Smooth muscle cell (in vitro differentiated cells): Measurements from ENCODE around the gene MAPKAP1. TPM values are rescaled to one million over a fixed set of nuclear protein-coding genes. Genes with fewer than 3 reads are reported as not detected.

Experiments used
- DNase-seq: peaks from one replicate; lab custom pipeline; 2025; ENCODE audit not compliant: unreplicated experiment; lab: John Stamatoyannopoulos, UW
- H2AFZ ChIP-seq: fragments of 200-600 bp; sonication (generic); 2 replicates; pipeline ENCODE4 v1.6.0; 2016; ENCODE audit warnings: antibody characterized with exemption, low read depth, mild to moderate bottlenecking
- H3F3A ChIP-seq: fragments of 200-600 bp; sonication (generic); 2 replicates; pipeline ENCODE4 v1.6.0; 2017; ENCODE audit warnings: antibody characterized with exemption, low read depth
- H3K27ac ChIP-seq: fragments of 200-600 bp; sonication (generic); 2 replicates; pipeline ENCODE4 v1.5.1; 2016; ENCODE audit warnings: low read depth, mild to moderate bottlenecking
- H3K27me3 ChIP-seq: fragments of 200-600 bp; sonication (generic); 2 replicates; pipeline ENCODE4 v1.6.1; 2016; ENCODE audit warnings: low read depth, mild to moderate bottlenecking
- H3K36me3 ChIP-seq: fragments of 200-600 bp; sonication (generic); 2 replicates; pipeline ENCODE4 v1.5.1; 2016; ENCODE audit warnings: low read depth
- H3K4me1 ChIP-seq: fragments of 200-600 bp; sonication (generic); 2 replicates; pipeline ENCODE4 v1.5.1; 2016; ENCODE audit warnings: low read depth
- H3K4me2 ChIP-seq: fragments of 200-600 bp; sonication (generic); 2 replicates; pipeline ENCODE4 v1.6.0; 2016; ENCODE audit warnings: mild to moderate bottlenecking
- H3K4me3 ChIP-seq: fragments of 200-600 bp; sonication (generic); 2 replicates; pipeline ENCODE4 v1.5.1; 2016; ENCODE audit warnings: mild to moderate bottlenecking
- H3K79me2 ChIP-seq: fragments of 200-600 bp; sonication (generic); 2 replicates; pipeline ENCODE4 v1.6.0; 2016; ENCODE audit warnings: low read depth, mild to moderate bottlenecking
- H3K9ac ChIP-seq: fragments of 200-600 bp; sonication (generic); 2 replicates; pipeline ENCODE4 v1.6.0; 2016; ENCODE audit warnings: low read depth
- H3K9me3 ChIP-seq: fragments of 200-600 bp; sonication (generic); replicated peaks from 2 replicates; pipeline ENCODE4 v1.5.1; 2016; ENCODE audit warnings: low read depth
- H4K20me1 ChIP-seq: fragments of 200-600 bp; sonication (generic); 2 replicates; pipeline ENCODE4 v1.6.0; 2016; ENCODE audit warnings: low read depth
- WGBS: methylation state at CpG from one replicate; pipeline ENCODE4 v1.1.7; 2016; ENCODE audit warnings: low lambda C conversion rate; 5-methylcytosine and 5-hydroxymethylcytosine counted together
- polyA plus RNA-seq: library from polyadenylated mRNA; unstranded; fragments of >200 nt; fragmentation: Nextera tagmentation; extraction: Ambion mirVana; gene quantifications from 2 replicates; pipeline ENCODE4 v1.2.1, GENCODE V29; 2016
- total RNA-seq: library from RNA; depleted of rRNA; stranded (reverse); fragments of >200 nt; gene quantifications from 2 replicates; pipeline ENCODE4 v1.2.3, GENCODE V29; 2014
- TF ChIP-seq, protein P1 (sequence below): fragments of 200-600 bp; sonication (generic); IDR thresholded peaks from 2 replicates; pipeline ENCODE4 v1.5.1; 2017; ENCODE audit warnings: borderline replicate concordance, mild to moderate bottlenecking, antibody characterized with exemption; ENCODE audit not compliant: insufficient read depth, poor library complexity, severe bottlenecking

Gene MAPKAP1
- total and polyA plus RNA-seq, 2 experiments from 2014 or later, result 50.1 to 74.5 TPM

- TF ChIP-seq, protein P1, sequence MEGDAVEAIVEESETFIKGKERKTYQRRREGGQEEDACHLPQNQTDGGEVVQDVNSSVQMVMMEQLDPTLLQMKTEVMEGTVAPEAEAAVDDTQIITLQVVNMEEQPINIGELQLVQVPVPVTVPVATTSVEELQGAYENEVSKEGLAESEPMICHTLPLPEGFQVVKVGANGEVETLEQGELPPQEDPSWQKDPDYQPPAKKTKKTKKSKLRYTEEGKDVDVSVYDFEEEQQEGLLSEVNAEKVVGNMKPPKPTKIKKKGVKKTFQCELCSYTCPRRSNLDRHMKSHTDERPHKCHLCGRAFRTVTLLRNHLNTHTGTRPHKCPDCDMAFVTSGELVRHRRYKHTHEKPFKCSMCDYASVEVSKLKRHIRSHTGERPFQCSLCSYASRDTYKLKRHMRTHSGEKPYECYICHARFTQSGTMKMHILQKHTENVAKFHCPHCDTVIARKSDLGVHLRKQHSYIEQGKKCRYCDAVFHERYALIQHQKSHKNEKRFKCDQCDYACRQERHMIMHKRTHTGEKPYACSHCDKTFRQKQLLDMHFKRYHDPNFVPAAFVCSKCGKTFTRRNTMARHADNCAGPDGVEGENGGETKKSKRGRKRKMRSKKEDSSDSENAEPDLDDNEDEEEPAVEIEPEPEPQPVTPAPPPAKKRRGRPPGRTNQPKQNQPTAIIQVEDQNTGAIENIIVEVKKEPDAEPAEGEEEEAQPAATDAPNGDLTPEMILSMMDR, result no peak
- no peaks in the 10 kb centered on the region for H4K20me1 ChIP-seq
- H3K27ac ChIP-seq, result peak overlapping the region; percentile 26
- 62% methylated on average over 5 of the region's 5 CpGs for WGBS
- DNase-seq, result no peak
- H3K36me3 ChIP-seq, result no peaks in the 10 kb centered on the region
- H3K9ac ChIP-seq, result no peak overlapping the region
- no peaks in the 10 kb centered on the region for H3K27me3 ChIP-seq
- H3K9me3 ChIP-seq, result no peaks in the 10 kb centered on the region
- no peak overlapping the region for H2AFZ ChIP-seq
- H3K79me2 ChIP-seq, result peaks cover 5% of the 10 kb centered on the region
- H3K4me1 ChIP-seq, result peaks cover 30% of the 10 kb centered on the region
- peaks cover 2% of the 10 kb centered on the region for H3F3A ChIP-seq
- no peak overlapping the region for H3K4me2 ChIP-seq
- H3K4me3 ChIP-seq, result no peak overlapping the region
Observed at GRCh38 chr9:125655691-125656410, 51.2 kb downstream of the MAPKAP1 start.

DNA sequence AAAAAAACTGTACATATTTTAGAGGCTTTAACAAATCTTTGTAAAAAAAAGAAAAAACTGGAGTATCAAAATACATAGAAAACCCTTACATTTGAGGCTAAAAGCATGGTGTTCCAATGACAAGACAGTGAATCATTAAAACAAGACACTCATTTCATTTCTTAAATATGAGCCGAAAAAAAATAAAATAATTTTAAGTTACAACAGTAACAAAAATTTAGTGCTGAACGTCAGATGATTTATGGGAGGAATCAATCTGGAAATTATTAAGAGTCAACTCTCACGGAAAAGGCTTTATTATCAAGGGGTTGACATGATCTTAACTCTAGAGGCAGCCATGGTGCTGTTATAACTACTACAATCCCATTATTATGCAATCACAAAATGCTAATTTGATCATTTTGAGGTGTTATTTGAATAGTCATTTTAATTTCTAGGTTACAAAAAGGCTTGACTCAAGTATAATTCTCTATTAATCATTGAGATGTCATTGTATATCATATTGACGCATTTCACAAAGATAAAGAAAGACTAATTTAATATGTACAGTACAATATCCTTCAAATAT, 51.9 kb downstream of the MAPKAP1 start:
- 91% methylated on average over 4 of the region's 4 CpGs for WGBS
- H3K36me3 ChIP-seq, result no peaks in the 10 kb centered on the region
- H3K9ac ChIP-seq, result no peak overlapping the region
- no peaks in the 10 kb centered on the region for H3K9me3 ChIP-seq
- H3K79me2 ChIP-seq, result peaks cover 5% of the 10 kb centered on the region
- TF ChIP-seq, protein P1, result no peak
- no peak overlapping the region for H3K4me2 ChIP-seq
- peaks cover 36% of the 10 kb centered on the region for H3K4me1 ChIP-seq
- no peak overlapping the region for H3K27ac ChIP-seq
- peaks cover 5% of the 10 kb centered on the region for H3F3A ChIP-seq
- H4K20me1 ChIP-seq, result no peaks in the 10 kb centered on the region
- DNase-seq, result no peak
- no peak overlapping the region for H2AFZ ChIP-seq
- no peak overlapping the region for H3K4me3 ChIP-seq
- H3K27me3 ChIP-seq, result no peaks in the 10 kb centered on the region

- Histone ChIP-seq H4K20me1 (no peaks in the 10 kb centered on the region), H3K4me1 (peaks cover 46% of the 10 kb centered on the region), H2AFZ (no peak overlapping the region), H3K36me3 (no peaks in the 10 kb centered on the region), H3K4me3 (no peak overlapping the region), H3K9me3 (no peaks in the 10 kb centered on the region), H3F3A (peaks cover 5% of the 10 kb centered on the region), H3K9ac (no peak overlapping the region), H3K79me2 (peaks cover 5% of the 10 kb centered on the region), H3K27ac (no peak overlapping the region), H3K4me2 (no peak overlapping the region), H3K27me3 (no peaks in the 10 kb centered on the region)
- no peak for DNase-seq
- TF ChIP-seq, protein P1, result no peak
- WGBS, result 67% methylated on average over 5 of the region's 5 CpGs
Observed at GRCh38 chr9:125654121-125654520, 52.9 kb downstream of the MAPKAP1 start.
